ENCODE results near the gene TTC23.
A peak's percentile ranks its signal among the peaks of the same experiment; 100 is the strongest.

DNA sequence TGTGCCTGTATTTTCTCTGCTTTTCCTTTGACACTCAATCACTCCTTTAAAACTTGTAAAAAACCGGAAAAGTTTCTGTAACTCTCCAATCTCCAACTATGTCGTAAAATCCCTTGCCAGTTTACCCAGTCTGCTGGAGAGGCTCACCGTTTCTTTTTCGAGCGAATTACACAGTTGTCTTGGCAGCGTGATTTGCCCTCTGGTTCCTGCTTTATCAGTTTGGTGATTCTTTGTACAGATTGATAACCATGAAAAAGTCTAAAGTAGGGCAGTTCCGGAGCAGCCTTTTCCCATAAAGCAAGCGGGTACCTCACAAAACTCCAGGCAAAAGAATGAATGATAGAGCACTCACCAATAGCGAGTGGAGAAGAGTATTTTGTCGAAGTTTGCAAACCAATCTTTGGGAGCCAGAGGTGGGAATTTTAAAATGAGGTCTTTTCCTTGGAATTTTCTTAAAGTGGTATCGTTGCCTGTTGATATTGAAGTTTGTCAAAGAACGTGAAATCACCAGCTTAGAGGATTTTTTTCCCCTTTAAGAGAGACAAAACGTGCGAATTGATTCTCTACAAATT lies at the start of gene TTC23:
- TF ChIP-seq ZNF121 (CRISPR knock-in tag; IDR thresholded peaks at IDR 0.05) (no peak), CTCF (IDR thresholded peaks at IDR 0.05) (no peak), CREB1 (CRISPR knock-in tag; IDR thresholded peaks at IDR 0.05) (no peak), ZBTB21 (CRISPR knock-in tag; IDR thresholded peaks at IDR 0.05; ENCODE audit: borderline replicate concordance) (no peak), SMAD3 (CRISPR knock-in tag; IDR thresholded peaks at IDR 0.05; ENCODE audit: borderline replicate concordance) (no peak), TEAD4 (CRISPR knock-in tag; IDR thresholded peaks at IDR 0.05) (no peak), CREM (CRISPR knock-in tag; IDR thresholded peaks at IDR 0.05) (no peak), SP1 (CRISPR knock-in tag; conservative IDR thresholded peaks at IDR 0.05) (0 out of 2 replicates have a peak, but pooled peaks have one; percentile 24), NFYB (CRISPR knock-in tag; conservative IDR thresholded peaks at IDR 0.05; ENCODE audit: low read depth) (peak; percentile 51), ELF4 (CRISPR knock-in tag; IDR thresholded peaks at IDR 0.05; ENCODE audit: low read depth) (no peak)
- TF ChIP-seq, protein P1, sequence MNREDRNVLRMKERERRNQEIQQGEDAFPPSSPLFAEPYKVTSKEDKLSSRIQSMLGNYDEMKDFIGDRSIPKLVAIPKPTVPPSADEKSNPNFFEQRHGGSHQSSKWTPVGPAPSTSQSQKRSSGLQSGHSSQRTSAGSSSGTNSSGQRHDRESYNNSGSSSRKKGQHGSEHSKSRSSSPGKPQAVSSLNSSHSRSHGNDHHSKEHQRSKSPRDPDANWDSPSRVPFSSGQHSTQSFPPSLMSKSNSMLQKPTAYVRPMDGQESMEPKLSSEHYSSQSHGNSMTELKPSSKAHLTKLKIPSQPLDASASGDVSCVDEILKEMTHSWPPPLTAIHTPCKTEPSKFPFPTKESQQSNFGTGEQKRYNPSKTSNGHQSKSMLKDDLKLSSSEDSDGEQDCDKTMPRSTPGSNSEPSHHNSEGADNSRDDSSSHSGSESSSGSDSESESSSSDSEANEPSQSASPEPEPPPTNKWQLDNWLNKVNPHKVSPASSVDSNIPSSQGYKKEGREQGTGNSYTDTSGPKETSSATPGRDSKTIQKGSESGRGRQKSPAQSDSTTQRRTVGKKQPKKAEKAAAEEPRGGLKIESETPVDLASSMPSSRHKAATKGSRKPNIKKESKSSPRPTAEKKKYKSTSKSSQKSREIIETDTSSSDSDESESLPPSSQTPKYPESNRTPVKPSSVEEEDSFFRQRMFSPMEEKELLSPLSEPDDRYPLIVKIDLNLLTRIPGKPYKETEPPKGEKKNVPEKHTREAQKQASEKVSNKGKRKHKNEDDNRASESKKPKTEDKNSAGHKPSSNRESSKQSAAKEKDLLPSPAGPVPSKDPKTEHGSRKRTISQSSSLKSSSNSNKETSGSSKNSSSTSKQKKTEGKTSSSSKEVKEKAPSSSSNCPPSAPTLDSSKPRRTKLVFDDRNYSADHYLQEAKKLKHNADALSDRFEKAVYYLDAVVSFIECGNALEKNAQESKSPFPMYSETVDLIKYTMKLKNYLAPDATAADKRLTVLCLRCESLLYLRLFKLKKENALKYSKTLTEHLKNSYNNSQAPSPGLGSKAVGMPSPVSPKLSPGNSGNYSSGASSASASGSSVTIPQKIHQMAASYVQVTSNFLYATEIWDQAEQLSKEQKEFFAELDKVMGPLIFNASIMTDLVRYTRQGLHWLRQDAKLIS (CRISPR knock-in tag; IDR thresholded peaks at IDR 0.05; ENCODE audit: borderline replicate concordance) = no peak
- TF ChIP-seq, protein P2, sequence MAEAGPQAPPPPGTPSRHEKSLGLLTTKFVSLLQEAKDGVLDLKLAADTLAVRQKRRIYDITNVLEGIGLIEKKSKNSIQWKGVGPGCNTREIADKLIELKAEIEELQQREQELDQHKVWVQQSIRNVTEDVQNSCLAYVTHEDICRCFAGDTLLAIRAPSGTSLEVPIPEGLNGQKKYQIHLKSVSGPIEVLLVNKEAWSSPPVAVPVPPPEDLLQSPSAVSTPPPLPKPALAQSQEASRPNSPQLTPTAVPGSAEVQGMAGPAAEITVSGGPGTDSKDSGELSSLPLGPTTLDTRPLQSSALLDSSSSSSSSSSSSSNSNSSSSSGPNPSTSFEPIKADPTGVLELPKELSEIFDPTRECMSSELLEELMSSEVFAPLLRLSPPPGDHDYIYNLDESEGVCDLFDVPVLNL (CRISPR knock-in tag; IDR thresholded peaks at IDR 0.05; ENCODE audit: borderline replicate concordance, low read depth) = no peak
- TF ChIP-seq, protein P3, sequence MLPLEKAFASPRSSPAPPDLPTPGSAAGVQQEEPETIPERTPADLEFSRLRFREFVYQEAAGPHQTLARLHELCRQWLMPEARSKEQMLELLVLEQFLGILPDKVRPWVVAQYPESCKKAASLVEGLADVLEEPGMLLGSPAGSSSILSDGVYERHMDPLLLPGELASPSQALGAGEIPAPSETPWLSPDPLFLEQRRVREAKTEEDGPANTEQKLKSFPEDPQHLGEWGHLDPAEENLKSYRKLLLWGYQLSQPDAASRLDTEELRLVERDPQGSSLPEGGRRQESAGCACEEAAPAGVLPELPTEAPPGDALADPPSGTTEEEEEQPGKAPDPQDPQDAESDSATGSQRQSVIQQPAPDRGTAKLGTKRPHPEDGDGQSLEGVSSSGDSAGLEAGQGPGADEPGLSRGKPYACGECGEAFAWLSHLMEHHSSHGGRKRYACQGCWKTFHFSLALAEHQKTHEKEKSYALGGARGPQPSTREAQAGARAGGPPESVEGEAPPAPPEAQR (CRISPR knock-in tag; IDR thresholded peaks at IDR 0.05) = no peak

Data from WTC11 (cell line).